HG02870 (cell line): Measurements from ENCODE around the gene NAIP.
"Not testable (repeated sequence)": the region's sequence is repeated elsewhere in the genome, so short reads cannot be mapped to it uniquely, and the experiment has no call there.

Experiments used
- ATAC-seq: cut with Tn5 transposase; IDR thresholded peaks from one replicate; pipeline ENCODE4 v1.9.1; 2021; ENCODE audit warnings: mild to moderate bottlenecking, moderate library complexity; ENCODE audit not compliant: unreplicated experiment

The NAIP gene

GRCh38 chr5:71025289-71025953, at the start of gene NAIP:
TSS of gene NAIP (minus strand) at chr5:71025339. CDS start at chr5:71012915, 12,424 bp downstream.
- peak; percentile 51 for ATAC-seq

GRCh38 chr5:71067262-71067928, 42.3 kb upstream of the NAIP start, which contains the start of gene GTF2H2:
TSS of gene GTF2H2 (minus strand) at chr5:71067676. CDS start at chr5:71062763, 4,913 bp downstream.
- peak; percentile 94 for ATAC-seq

GRCh38 chr5:71061322-71061721, 36.2 kb upstream of the NAIP start:
- ATAC-seq: not testable (repeated sequence)

GRCh38 chr5:71059426-71059825, 34.3 kb upstream of the NAIP start:
- ATAC-seq: not testable (repeated sequence)

GRCh38 chr5:71044808-71045207, 19.7 kb upstream of the NAIP start:
- ATAC-seq: not testable (repeated sequence)

- ATAC-seq: not testable (repeated sequence)
Observed at GRCh38 chr5:71044128-71044527, 19.0 kb upstream of the NAIP start.

GRCh38 chr5:71031046-71031776, 6.1 kb upstream of the NAIP start:
- not testable (repeated sequence) for ATAC-seq

GRCh38 chr5:71020643-71021042, 4.5 kb downstream of the NAIP start:
- ATAC-seq: not testable (repeated sequence)

GRCh38 chr5:71018376-71019005, 6.6 kb downstream of the NAIP start:
- not testable (repeated sequence) for ATAC-seq

- no peak for ATAC-seq
Observed at GRCh38 chr5:71014176-71014575, 11.0 kb downstream of the NAIP start.

- ATAC-seq: no peak
Observed at GRCh38 chr5:71013575-71013974, 11.6 kb downstream of the NAIP start.

GRCh38 chr5:71011194-71011792, 13.8 kb downstream of the NAIP start:
- ATAC-seq: no peak

- not testable (repeated sequence) for ATAC-seq
Observed at GRCh38 chr5:71006983-71007382, 18.2 kb downstream of the NAIP start.

GRCh38 chr5:70984882-70985281, 40.3 kb downstream of the NAIP start:
- ATAC-seq: not testable (repeated sequence)

- ATAC-seq: not testable (repeated sequence)
Observed at GRCh38 chr5:70967220-70967619, 57.9 kb downstream of the NAIP start.

GRCh38 chr5:70964531-70964930, 60.6 kb downstream of the NAIP start:
- not testable (repeated sequence) for ATAC-seq

GRCh38 chr5:70953068-70953467, 72.1 kb downstream of the NAIP start:
- not testable (repeated sequence) for ATAC-seq

- ATAC-seq: not testable (repeated sequence)
Observed at GRCh38 chr5:70932560-70932959, 92.6 kb downstream of the NAIP start.

GRCh38 chr5:70931709-70932368, 93.3 kb downstream of the NAIP start:
- ATAC-seq: not testable (repeated sequence)

GRCh38 chr5:70925211-70925562, 100.0 kb downstream of the NAIP start:
- ATAC-seq: peak; percentile 33
